ENCODE data around the gene PLA2G2F.

PLA2G2F gene, protein sequence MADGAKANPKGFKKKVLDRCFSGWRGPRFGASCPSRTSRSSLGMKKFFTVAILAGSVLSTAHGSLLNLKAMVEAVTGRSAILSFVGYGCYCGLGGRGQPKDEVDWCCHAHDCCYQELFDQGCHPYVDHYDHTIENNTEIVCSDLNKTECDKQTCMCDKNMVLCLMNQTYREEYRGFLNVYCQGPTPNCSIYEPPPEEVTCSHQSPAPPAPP

DNA sequence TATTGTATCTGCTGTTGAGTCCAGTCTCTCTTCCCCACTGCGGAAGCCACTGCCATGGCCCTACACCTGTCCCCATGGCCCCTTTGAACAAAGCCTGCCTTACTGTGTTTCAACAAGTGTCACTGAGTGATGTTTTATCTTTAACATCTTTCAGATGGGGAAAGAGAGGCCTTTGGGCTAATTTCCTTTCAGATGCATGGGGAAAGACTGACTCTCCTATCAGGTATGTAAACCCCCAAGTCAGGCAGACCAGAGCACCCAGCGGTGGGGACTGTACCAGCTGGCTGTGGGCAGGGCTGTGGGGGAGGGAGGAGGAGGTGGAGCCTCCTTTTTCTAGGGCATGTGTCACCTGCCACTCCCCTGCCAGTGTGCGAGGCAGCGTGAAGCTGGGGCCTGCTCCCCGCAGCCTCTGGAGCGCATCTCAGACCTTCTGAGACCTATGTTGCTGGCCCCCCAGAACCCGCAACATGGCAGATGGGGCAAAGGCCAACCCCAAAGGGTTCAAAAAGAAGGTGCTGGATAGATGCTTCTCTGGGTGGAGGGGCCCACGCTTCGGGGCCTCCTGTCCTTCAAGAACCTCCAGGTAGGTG lies at the start of gene PLA2G2F:
Gene PLA2G2F, plus strand, starts transcription at position 363 of the 590 bp plus-strand sequence. Its CDS starts 105 bp downstream, at position 468.
- no peak for DNase-seq

DNA sequence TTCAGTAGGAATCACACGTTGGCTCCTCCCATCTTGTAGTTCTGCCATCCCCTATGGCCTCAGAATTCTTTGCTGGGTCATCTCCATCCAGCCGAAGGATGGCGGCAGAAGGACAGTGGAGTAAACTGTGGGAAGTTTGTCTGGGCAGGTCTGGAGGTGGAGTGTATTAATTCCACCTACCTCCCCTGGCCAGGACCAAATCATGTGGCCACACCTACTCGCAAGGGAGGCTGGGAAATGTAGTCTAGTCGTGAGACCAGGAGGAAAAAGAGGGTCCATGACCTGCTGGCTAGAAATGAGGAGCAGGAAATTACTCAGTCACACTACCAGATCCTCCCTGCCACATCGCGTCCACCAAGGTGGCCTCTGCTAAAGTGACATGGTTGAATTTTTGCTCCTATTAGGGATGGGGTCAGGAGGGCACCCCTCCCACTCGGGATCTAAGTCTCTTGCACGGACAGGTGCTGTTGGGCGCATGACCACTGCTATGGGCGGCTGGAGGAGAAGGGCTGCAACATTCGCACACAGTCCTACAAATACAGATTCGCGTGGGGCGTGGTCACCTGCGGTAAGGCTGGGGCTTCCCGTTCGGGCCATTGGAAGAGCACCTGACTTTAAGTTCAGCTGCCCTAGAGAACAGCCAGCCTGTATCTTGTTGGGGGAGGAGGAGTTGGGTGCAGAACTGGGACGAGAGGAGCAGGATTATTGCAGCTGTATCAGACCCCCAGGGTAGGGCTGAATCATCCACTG lies 49.6 kb upstream of the PLA2G2F start:
- DNase-seq, result no peak

DNA sequence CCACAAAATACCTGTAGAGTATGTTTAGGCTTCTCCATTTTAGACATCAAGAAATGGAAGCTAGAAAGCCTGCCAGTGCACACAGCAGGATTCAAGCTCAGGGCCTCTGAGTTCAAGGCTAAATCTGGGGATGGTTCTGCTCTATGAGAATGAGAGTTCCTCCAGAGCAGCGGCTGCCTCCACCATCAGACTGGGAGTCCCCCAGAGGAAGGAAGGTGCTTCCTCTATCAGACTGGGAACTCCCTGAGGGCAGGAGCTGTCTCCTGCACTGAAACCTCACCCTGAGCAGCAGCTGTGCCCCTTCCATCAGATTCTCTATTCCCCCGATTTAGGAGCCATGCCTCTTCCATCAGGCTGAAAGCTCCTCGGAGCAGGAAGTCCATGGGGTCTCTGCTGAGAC lies 49.0 kb upstream of the PLA2G2F start:
- DNase-seq, result no peak

GRCh38 chr1:20090641-20091040 lies 48.5 kb upstream of the PLA2G2F start:
- DNase-seq, result no peak

GRCh38 chr1:20093303-20093702 lies 45.8 kb upstream of the PLA2G2F start:
- no peak for DNase-seq

- DNase-seq, result no peak
Observed at GRCh38 chr1:20093940-20094391, 45.2 kb upstream of the PLA2G2F start.

GRCh38 chr1:20095564-20096434 lies 43.3 kb upstream of the PLA2G2F start:
- DNase-seq, result no peak

GRCh38 chr1:20096840-20097447 lies 42.2 kb upstream of the PLA2G2F start:
- DNase-seq, result no peak

DNA sequence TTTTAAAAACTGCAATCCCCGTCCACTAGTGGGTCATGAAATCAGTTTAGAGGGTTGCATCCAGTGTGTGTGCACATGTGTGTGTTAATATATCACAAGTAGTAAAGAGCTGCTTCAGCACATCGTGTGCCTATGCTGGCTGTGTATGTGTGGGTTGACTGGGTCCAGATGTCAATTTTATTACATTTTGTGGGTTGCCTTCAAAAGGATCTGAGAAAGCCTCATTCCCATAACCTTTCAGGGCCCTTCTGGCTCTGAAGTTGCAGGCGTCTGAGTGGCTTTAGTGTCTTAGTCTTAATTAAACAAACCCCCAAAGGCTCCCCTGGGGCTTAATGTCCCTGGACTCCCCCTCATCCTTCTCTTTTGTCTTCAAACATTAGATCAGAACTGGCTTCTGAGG lies 39.6 kb upstream of the PLA2G2F start:
- no peak for DNase-seq

- DNase-seq, result peak; percentile 22
Observed at GRCh38 chr1:20100632-20101355, 38.3 kb upstream of the PLA2G2F start.

DNA sequence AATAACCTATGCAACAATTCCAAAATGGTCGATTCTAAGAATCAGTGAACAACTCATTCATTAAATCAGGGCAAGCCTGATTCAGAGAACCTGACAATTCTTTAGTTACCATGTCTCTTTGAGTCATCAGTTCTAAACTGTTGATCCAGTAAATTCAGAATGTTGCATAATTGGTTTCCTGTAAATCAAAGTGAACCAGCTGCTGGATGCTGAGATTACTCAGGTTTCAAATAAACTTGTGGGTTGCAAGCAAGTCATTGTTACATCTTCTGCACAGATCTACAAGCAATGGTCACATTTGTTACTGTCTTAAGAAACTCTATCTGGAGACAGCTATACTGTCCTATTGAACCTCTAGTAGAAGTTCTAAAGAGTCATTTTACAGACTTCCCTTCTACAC lies 36.2 kb upstream of the PLA2G2F start:
- DNase-seq, result no peak

GRCh38 chr1:20105856-20106255 lies 33.3 kb upstream of the PLA2G2F start:
- DNase-seq, result no peak

DNA sequence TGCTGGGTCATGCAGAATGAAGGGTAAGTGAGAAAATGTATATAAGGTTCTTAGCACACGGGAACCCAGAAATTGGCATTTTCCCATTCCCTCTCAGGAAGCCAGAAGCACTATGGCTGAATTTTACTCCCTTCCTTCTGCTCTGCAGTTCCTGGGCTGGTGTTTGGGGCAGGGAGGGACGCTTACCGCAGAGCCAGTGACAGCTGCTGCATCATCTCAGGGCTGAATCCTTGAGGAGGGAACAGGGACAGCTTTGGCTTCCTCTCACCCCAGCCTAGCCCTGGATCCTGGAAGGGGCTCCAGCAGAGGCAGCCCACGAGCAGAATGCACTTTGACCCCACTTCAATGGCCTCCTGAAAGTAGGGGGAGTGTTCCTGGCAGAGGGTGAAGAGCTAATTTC lies 31.8 kb upstream of the PLA2G2F start:
- DNase-seq, result no peak

DNA sequence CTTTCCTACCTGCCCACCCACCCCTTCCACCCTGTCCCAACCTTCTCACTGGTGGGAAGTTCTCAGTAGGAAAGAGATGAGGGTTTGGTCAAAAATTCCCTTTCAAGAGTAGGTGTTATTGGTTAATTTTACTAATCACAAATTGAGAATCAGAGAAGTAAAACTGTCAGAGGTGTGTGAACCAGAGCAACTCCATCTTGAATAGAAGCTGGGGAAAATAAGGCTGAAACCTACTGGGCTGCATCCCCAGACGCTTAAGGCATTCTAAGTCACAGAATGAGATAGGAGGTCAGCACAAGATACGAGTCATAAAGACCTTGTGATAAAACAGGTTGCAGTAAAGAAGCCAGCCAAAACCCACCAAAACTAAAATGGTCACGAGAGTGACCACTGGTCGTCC lies 31.3 kb upstream of the PLA2G2F start:
- DNase-seq, result no peak

- no peak for DNase-seq
Observed at GRCh38 chr1:20108366-20109123, 30.6 kb upstream of the PLA2G2F start.

DNA sequence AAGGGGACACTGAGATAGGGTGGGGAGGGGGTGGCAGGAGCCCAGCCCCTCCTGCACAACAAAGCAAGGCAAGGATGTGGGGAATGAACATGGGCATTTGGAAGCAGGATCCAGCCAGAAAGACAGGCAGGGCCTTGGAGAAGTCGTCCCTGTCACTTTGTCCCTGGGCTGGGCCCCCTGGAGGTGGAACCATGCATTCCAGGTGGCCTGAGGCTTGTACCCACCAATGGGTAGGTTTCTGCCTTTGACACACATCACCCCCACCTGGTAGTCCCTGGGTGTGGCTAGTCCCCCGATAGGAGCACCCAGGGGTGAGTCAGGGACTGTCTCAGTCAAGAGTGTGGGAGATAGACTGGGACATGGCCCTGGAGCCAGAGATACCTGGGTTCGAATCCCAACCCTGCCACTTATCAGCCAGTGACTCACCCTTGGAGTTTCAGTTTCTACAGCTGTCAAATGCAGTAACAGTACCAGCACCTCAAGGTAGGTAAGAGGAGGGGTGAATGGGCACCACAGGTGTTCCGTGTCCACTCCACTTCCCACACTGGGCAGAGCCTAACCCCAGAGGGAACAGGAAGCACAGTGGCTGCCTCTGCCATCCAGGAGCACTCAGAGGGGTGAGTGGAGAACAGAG lies 29.8 kb upstream of the PLA2G2F start:
- no peak for DNase-seq

GRCh38 chr1:20110679-20111078 lies 28.4 kb upstream of the PLA2G2F start:
- no peak for DNase-seq

GRCh38 chr1:20111452-20111851 lies 27.7 kb upstream of the PLA2G2F start:
- no peak for DNase-seq

DNA sequence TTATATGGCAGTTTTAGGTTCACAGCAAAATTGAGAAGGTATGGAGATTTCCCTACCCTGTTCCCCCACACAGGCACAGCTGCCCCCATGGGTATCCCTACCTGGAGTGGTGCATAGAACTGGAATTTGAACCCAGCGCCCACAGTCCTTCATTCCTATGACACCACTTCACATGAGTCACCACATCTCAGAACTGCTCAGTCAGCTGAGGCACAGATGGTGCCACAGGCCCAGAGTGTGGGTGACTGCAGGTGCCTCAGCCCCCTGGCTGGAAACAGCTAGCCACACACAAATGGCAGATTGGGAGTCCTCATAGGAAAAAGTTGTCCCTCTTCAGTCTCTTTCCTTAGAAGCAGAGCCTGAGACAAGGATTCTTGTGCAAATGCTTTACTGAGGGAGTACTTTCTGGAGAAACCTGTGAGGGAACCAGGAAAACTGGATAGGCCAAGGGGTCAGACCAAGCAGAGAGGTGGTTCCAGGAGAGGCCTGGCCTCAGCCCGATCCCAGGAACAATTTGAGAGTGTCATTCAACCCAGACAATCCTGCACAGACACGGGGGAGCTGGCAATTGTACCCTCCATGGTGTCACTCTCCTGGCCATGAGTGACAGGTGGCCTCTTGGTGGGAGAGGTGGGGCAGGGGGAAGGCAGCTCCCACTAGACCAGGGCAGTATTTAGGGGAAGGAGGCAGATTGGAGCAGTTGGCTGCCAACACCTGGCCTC lies 26.7 kb upstream of the PLA2G2F start:
- DNase-seq, result no peak

DNA sequence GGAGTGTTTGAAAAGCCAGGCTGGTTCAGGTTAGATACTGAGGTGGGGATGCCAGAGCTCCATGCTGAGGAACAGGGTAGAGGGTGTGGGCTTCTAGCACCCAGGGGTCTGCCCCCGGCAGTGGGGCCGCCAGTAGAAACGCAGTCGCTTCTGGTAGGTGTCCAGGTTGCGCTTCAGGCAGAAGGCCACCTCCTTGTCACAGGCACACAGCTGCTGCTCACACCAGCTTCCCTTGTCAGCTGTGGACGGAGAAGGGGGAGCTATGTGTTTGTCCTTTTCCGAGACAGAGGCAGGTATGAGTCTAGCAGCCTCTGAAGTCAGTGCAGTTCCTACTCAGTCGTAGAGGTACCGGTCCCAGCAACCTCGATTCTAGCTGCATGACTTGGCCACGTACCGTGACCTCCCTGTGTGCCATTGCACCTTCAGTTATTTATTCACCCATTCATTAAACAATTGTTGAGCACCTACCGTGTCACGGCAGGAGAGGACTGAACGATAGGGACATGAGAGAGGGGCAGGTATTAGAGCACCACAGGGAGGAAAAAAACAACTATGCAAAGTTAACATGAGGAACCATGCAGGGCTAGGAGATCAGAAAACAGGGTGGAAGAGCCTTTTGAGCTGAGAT lies 25.0 kb upstream of the PLA2G2F start:
- DNase-seq, result no peak

Measured in stimulated activated CD4-positive, alpha-beta T cell treated with anti-CD3 and anti-CD28 coated beads, Interleukin-4, amount 100 ng/mL, for 24 hours (primary cell).